OCI-LY1 (cell line): ENCODE measurements around the gene FURIN.

Experiments used
- H2AFZ ChIP-seq: fragments of 200-600 bp; sonication (generic), shearing (Covaris generic); 2 replicates; pipeline ENCODE4 v1.6.0; 2014; ENCODE audit warnings: antibody characterized with exemption, mild to moderate bottlenecking, low read length
- H3F3A ChIP-seq: fragments of 200-600 bp; sonication (generic), shearing (Covaris generic); 2 replicates; pipeline ENCODE4 v1.6.0; 2014; ENCODE audit warnings: mild to moderate bottlenecking, antibody characterized with exemption, low read length, moderate library complexity; ENCODE audit not compliant: insufficient read depth
- H3K27ac ChIP-seq: fragments of 200-600 bp; sonication (generic); 2 replicates; pipeline ENCODE4 v1.5.1; 2014; ENCODE audit warnings: low read length, mixed run types, mild to moderate bottlenecking, low read depth; ENCODE audit not compliant: poor library complexity, severe bottlenecking
- H3K27me3 ChIP-seq: fragments of 200-600 bp; sonication (generic); 2 replicates; pipeline ENCODE4 v1.6.0; 2014; ENCODE audit warnings: antibody characterized with exemption, mild to moderate bottlenecking, low read length, moderate library complexity; ENCODE audit not compliant: insufficient read depth
- H3K36me3 ChIP-seq: fragments of 200-600 bp; sonication (generic); 2 replicates; pipeline ENCODE4 v1.6.1; 2014; ENCODE audit warnings: mild to moderate bottlenecking, antibody characterized with exemption, low read length, moderate library complexity, mixed read lengths; ENCODE audit not compliant: insufficient read depth
- H3K4me1 ChIP-seq: fragments of 200-600 bp; sonication (generic); 2 replicates; pipeline ENCODE4 v1.5.1; 2014; ENCODE audit warnings: mild to moderate bottlenecking, low read length, moderate library complexity; ENCODE audit not compliant: insufficient read depth, severe bottlenecking
- H3K4me2 ChIP-seq: fragments of 200-600 bp; sonication (generic), shearing (Covaris generic); 2 replicates; pipeline ENCODE4 v1.6.1; 2014; ENCODE audit warnings: low read length
- H3K4me3 ChIP-seq: fragments of 200-600 bp; sonication (generic); 2 replicates; pipeline ENCODE4 v1.5.1; 2014; ENCODE audit warnings: low read length, low read depth, mild to moderate bottlenecking, mixed read lengths; ENCODE audit not compliant: poor library complexity, severe bottlenecking
- H3K79me2 ChIP-seq: fragments of 200-600 bp; shearing (Covaris generic); 2 replicates; pipeline ENCODE4 v1.6.1; 2016; ENCODE audit warnings: mixed run types, low read length, mixed read lengths; ENCODE audit not compliant: insufficient read depth
- H3K9ac ChIP-seq: fragments of 200-600 bp; sonication (generic), shearing (Covaris generic); 2 replicates; pipeline ENCODE4 v1.6.1; 2014; ENCODE audit warnings: mild to moderate bottlenecking, low read length, mixed read lengths
- H3K9me2 ChIP-seq: fragments of 200-600 bp; sonication (generic), shearing (Covaris generic); 2 replicates; pipeline ENCODE4 v1.6.1; 2014; ENCODE audit warnings: low read depth, mild to moderate bottlenecking, low read length, mixed read lengths
- H3K9me3 ChIP-seq: fragments of 200-600 bp; shearing (Covaris generic); 2 replicates; pipeline ENCODE4 v1.6.1; 2014; ENCODE audit warnings: low read length, mixed read lengths
- H4K20me1 ChIP-seq: fragments of 200-600 bp; sonication (generic), shearing (Covaris generic); 2 replicates; pipeline ENCODE4 v1.6.0; 2016; ENCODE audit warnings: mild to moderate bottlenecking, low read length; ENCODE audit not compliant: insufficient read depth
- CTCF ChIP-seq: fragments of 200-600 bp; sonication (generic), shearing (Covaris generic); IDR thresholded peaks from 2 replicates; pipeline ENCODE4 v1.5.1; 2017; ENCODE audit warnings: mild to moderate bottlenecking, antibody characterized with exemption, low read length, moderate library complexity, mixed read lengths
- EZH2 ChIP-seq: fragments of 200-600 bp; sonication (generic), shearing (Covaris generic); IDR thresholded peaks from 2 replicates; pipeline ENCODE4 v1.8.0; 2017; ENCODE audit warnings: borderline replicate concordance, mixed run types, mild to moderate bottlenecking, antibody characterized with exemption, low read length, moderate library complexity, mixed read lengths

The FURIN gene

DNA sequence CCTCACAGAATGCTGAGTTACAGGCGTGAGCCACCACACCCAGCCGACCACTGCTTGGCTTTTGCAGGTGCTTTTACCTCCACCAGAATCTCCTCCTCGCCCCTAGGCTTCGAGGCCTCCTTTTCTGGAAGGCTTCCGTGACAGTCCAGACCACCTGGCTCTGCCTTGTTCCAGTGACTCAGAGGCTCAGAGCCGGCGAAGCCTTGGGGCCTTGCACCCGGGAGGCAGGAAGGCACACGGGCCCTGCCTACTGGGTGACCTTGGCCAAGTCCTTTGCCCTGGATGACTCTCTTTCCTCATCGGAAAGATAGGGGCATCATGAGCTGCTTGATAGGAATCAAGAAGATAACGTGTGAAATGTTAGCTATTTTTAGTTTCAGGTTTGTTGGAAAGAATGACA is 31.3 kb upstream of the FURIN start:
- no peaks in the 10 kb centered on the region for H3K9me3 ChIP-seq
- peaks cover 4% of the 10 kb centered on the region; the same call in 1 of the 2 replicates for H3K27me3 ChIP-seq
- no peaks in the 10 kb centered on the region for H3K36me3 ChIP-seq
- H3K9ac ChIP-seq, result no peak overlapping the region
- no peaks in the 10 kb centered on the region for H3F3A ChIP-seq
- no peaks in the 10 kb centered on the region for H3K9me2 ChIP-seq
- TF ChIP-seq CTCF (no peak), EZH2 (no peak)
- H3K4me3 ChIP-seq, result no peak overlapping the region
- H2AFZ ChIP-seq, result no peak overlapping the region
- no peak overlapping the region for H3K4me2 ChIP-seq
- H3K4me1 ChIP-seq, result peaks cover 24% of the 10 kb centered on the region
- H3K79me2 ChIP-seq, result no peaks in the 10 kb centered on the region
- H4K20me1 ChIP-seq, result no peaks in the 10 kb centered on the region
- H3K27ac ChIP-seq, result no peak overlapping the region

DNA sequence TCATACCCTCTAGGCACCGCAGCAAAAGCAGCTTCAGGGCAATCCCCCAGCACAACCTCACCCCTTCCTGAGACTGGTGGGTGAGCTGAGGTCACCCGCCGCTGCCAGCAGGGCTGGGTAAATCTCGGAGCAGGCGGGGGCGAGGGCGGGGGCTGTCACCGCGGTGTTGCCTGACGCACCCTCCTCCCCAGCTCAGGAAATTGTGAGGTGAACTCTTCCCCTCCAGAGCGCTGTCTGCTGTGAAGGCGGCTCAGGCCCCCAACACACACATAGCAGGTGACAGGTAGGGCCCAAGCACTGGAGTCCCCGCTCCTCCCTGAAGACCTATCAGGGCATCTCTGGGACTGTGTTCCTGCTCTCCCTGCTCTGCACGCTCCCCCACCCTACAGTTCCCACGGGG is 30.2 kb upstream of the FURIN start:
- Histone ChIP-seq H3K4me3 (no peak overlapping the region), H3K4me1 (peaks cover 24% of the 10 kb centered on the region), H3K4me2 (peak overlapping the region; percentile 19; the same call in 1 of the 2 replicates), H3K27ac (no peak overlapping the region), H4K20me1 (no peaks in the 10 kb centered on the region), H3K9ac (no peak overlapping the region; the same call in 1 of the 2 replicates), H3K9me2 (no peaks in the 10 kb centered on the region), H2AFZ (no peak overlapping the region), H3K9me3 (no peaks in the 10 kb centered on the region), H3F3A (no peaks in the 10 kb centered on the region), H3K36me3 (no peaks in the 10 kb centered on the region), H3K79me2 (no peaks in the 10 kb centered on the region), H3K27me3 (peaks cover 4% of the 10 kb centered on the region; the same call in 1 of the 2 replicates)
- TF ChIP-seq CTCF (no peak), EZH2 (no peak)

DNA sequence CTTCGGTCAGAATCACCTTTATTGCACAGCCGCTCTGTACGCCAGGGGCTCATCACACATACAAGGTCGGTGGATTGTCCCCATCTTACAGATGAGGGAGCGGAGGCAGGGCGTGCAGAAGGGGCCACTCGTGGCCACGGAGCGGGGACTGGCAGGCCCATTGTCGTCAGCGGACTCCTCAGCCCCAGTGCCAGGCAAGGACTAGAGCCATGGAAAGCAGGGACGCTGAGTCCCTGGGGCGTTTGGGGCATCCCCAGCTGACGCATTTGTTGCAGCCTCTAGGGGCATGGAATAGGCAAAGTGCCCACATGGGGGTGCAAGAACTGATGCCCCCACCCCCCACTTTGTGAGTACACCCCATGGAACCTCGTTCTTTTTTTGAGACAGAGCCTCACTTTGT is 29.8 kb upstream of the FURIN start:
- H3F3A ChIP-seq, result no peaks in the 10 kb centered on the region
- no peaks in the 10 kb centered on the region for H3K79me2 ChIP-seq
- H3K27ac ChIP-seq, result no peak overlapping the region
- peak overlapping the region; percentile 19; the same call in 1 of the 2 replicates for H3K4me2 ChIP-seq
- H3K9me3 ChIP-seq, result no peaks in the 10 kb centered on the region
- H3K27me3 ChIP-seq, result peaks cover 4% of the 10 kb centered on the region; the same call in 1 of the 2 replicates
- no peak overlapping the region for H2AFZ ChIP-seq
- no peaks in the 10 kb centered on the region for H4K20me1 ChIP-seq
- H3K9ac ChIP-seq, result no peak overlapping the region; the same call in 1 of the 2 replicates
- no peaks in the 10 kb centered on the region for H3K36me3 ChIP-seq
- no peak overlapping the region for H3K4me3 ChIP-seq
- peaks cover 24% of the 10 kb centered on the region for H3K4me1 ChIP-seq
- H3K9me2 ChIP-seq, result no peaks in the 10 kb centered on the region
- TF ChIP-seq CTCF (no peak), EZH2 (no peak)
